Measurements from ENCODE around the gene FRAS1.
"Not testable (repeated sequence)": the region's sequence is repeated elsewhere in the genome, so short reads cannot be mapped to it uniquely, and the experiment has no call there.

Gene FRAS1

GRCh38 chr4:78484574-78484973 is 427.5 kb downstream of the FRAS1 start:
- no peak for DNase-seq (ENCODE audit: low read depth in 1 of 2, low spot score in 1 of 2)

GRCh38 chr4:78493731-78494130 is 436.6 kb downstream of the FRAS1 start:
- no peak for DNase-seq (ENCODE audit: low read depth in 1 of 2, low spot score in 1 of 2)

- DNase-seq (ENCODE audit: low read depth in 1 of 2, low spot score in 1 of 2), result no peak
Observed at GRCh38 chr4:78496021-78496643, 439.0 kb downstream of the FRAS1 start.

DNA sequence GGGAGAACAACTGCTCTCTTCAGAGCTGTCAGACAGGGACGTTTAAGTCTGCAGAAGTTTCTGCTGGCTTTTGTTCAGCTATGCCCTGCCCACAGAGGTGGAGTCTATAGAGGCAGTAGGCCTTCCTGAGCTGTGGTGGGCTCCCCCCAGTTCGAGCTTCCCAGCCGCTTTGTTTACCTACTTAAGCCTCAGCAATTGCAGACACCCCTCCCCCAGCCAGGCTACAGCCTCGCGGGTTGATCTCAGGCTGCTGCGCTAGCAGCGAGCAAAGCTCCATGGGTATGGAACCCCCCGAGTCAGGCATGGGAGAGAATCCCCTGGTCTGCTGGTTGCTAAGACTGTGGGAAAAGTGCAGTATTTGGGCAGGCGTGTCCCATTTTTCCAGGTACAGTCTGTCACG is 449.1 kb downstream of the FRAS1 start:
- not testable (repeated sequence) for DNase-seq (ENCODE audit: low read depth in 1 of 2, low spot score in 1 of 2)

DNA sequence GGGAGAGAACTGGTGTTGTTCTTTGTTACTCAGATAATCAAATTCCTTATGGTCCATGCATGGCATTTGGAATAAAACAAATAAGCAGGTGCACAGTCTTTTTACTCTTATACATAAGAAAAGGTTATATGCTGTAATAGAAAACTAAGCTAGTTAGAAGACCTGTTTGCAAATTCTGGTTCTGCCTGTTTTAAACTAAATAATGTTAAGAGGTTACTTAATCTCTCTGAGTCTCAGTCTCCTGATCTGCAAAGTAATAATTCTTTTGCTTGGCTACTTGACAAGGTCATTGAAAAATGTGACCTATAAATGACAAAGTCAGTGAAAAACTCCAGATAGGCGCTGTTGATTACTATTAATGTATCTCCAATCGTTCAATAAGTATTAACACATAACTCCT is 451.9 kb downstream of the FRAS1 start:
- no peak for DNase-seq (ENCODE audit: low read depth in 1 of 2, low spot score in 1 of 2)

GRCh38 chr4:78510108-78510507 is 453.0 kb downstream of the FRAS1 start:
- no peak for DNase-seq (ENCODE audit: low read depth in 1 of 2, low spot score in 1 of 2)

DNA sequence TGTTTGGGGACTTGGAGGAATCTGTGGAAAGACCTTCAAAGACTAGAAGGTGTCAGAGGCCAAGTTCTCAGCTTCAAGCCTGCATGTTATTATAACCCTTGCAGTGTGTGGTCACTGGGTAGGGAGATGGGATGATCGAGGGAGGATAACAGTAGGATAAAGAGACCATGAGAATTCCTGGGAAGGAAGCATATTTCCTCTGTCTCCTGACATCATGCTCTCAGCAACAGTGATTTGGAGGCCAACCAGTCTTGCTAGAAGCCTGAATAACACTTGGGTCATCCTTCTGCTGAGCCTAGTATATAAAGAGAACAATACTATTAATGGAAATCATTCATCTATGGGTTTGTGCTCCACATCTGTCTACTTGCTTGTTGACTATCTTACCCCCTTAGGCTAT is 453.6 kb downstream of the FRAS1 start:
- DNase-seq (ENCODE audit: low read depth in 1 of 2, low spot score in 1 of 2), result no peak

DNA sequence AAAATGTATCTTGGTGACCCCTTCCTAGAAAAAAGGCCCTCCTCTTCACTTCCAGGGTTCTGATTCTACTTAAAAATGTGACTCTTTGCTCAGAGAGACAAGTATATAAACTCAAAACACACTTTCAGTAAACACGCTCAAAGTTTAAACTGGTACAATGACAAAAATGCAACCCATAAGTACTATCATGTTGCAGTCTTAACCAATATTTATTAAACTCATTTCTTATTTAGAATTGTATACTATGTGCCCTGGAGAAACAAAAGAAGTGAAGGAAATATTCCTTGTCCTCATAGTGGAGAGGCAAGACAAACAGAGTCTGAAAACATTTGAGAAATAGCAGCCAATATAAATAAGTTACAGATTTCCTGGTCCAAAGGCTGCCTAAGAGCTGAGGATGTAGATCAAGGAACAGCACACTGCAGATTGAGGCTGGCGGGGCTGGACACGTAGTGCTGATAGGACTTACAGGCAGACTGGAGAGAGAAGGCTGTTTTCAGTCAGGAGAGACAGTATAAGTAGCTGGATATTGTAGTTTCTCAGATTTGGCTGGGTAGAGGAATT is 455.3 kb downstream of the FRAS1 start:
- no peak for DNase-seq (ENCODE audit: low read depth in 1 of 2, low spot score in 1 of 2)

DNA sequence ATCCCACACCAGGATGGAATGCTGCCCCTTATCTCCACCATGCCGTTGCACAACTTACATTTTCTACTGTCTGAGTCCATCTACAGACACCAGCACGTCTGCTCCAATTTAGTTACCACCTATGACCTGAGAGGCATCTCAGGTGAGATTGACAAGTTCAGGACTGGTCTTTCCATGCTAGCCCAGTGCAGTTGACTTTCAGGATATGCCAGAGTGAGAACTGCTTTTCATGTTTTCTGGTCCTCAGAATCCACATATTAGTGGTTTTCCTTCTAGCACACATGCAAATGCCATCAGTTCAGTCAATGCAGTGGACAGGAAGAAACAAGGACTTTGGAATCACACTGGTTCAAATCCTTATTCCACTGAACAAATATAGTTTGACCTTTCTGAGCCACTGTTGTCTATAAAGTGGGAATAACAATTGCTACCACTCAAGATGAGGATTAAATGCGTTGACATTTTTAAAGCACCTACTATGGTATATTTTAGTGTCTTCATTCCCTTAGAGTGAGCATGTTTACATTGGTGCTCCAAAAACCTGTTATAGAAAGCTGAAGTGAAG is 456.4 kb downstream of the FRAS1 start:
- DNase-seq (ENCODE audit: low read depth in 1 of 2, low spot score in 1 of 2), result no peak

GRCh38 chr4:78517050-78517652 is 460.0 kb downstream of the FRAS1 start:
- DNase-seq (ENCODE audit: low read depth in 1 of 2, low spot score in 1 of 2), result no peak

- DNase-seq (ENCODE audit: low read depth in 1 of 2, low spot score in 1 of 2), result no peak
Observed at GRCh38 chr4:78518561-78518960, 461.4 kb downstream of the FRAS1 start.

DNA sequence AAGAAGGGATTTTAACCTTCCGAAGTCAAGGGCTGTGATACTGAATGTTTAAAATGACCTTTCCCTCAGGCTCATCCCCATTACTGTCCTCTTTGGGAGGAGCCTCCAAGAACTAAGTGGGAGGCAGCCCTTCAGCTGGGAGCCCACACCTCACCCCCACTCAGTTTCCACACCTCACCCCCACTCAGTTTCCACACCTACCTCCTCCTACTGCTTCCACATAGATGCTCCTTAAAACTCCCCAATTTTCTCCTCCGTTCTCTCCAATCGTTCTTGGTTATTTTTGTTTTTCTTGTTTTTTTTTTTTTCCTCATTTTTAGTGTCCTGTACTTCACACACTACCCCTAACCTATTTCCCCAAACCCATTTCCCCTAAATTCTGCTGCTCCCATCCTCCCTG is 462.8 kb downstream of the FRAS1 start:
- DNase-seq (ENCODE audit: low read depth in 1 of 2, low spot score in 1 of 2), result no peak

DNA sequence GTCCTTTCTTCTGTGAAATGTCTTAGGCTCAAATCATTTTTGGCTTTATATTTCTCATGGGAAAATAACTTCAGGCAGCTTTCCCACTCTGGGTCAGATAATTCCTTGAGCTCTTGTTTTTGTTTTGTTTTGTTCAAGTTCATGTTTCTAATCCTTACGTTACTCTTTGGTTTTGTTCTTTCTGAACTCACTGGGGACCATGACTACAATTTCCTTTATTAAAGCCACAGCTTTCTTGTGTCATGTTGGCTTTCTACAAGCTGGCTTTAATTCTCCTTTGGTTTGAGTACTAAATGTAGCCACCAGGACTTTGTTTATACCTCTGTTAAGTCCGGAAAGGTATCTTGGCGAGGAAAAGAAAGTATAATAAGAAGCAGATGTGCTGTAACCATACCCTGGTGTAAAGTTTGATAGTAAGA is 463.7 kb downstream of the FRAS1 start:
- DNase-seq (ENCODE audit: low read depth in 1 of 2, low spot score in 1 of 2), result no peak

GRCh38 chr4:78524009-78524408 is 466.9 kb downstream of the FRAS1 start:
- no peak for DNase-seq (ENCODE audit: low read depth in 1 of 2, low spot score in 1 of 2)

DNA sequence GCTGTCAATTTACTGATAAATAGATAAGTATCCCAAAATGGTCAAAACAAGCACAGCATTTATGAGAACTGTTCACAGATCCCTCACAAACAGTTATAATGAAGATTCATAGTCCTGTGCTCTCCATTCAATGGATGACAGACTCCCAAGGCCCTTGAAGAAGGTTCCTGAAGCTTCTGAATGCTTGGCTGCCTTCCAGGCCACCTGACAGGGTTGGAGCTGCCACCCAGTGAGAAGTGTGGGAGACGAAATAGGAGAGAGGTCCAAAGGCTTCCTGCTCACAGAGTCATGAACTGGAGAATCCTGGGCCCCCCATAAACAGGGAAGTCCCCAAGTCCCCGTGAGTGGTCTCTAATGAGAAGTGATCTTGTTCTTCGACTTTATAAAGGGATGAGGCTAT is 468.4 kb downstream of the FRAS1 start:
- DNase-seq (ENCODE audit: low read depth in 1 of 2, low spot score in 1 of 2), result no peak

- DNase-seq (ENCODE audit: low read depth in 1 of 2, low spot score in 1 of 2), result no peak
Observed at GRCh38 chr4:78527103-78527502, 470.0 kb downstream of the FRAS1 start.

GRCh38 chr4:78527555-78527954 is 470.4 kb downstream of the FRAS1 start:
- no peak for DNase-seq (ENCODE audit: low read depth in 1 of 2, low spot score in 1 of 2)

DNA sequence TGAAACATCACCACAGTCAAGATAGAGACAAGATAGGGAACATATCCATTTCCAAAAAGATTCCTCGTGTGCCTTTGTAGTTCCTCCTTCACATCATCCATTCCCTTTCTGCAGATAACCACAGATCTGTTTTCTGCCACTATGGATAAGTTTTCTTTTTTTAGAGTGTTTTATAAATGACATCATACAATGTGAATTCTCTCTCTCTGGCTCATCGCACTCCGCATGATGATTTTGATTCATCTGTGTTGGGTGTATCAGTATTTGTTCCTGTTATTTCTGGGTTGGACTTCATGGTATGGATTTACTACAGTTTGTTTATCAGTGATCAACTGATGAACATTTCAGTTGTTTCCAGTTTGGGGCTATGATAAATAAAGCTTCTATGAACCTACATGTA is 471.2 kb downstream of the FRAS1 start:
- no peak for DNase-seq (ENCODE audit: low read depth in 1 of 2, low spot score in 1 of 2)

DNA sequence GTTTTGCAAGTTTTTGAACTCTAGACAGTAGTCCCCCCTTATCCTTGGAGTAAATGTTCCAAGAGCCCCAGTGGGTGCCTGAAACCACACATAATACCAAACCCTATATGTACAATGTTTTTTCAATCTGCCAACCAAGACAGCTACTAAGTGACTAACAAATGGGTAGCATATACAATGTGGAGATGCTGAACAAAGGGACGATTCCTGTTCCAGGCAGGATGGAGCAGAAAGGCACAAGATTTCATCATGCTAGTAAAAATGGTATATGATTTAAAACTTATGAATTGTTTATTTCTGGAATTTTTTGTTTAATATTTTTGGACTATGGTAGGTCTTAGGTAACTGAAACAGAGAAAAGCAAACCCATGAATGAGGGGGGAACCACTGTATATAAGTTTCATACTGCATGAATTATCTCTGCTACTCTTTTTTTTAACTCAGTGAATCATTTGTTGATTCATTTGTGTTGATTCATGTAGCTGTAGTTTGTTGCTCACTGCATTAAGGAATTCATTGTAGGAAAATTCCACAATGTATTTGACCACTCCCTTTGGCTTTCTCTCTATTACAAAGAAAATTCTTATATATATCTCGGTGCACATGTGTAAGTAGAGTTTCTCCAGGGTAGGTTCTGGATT is 472.6 kb downstream of the FRAS1 start:
- no peak for DNase-seq (ENCODE audit: low read depth in 1 of 2, low spot score in 1 of 2)

GRCh38 chr4:78532046-78532445 is 474.9 kb downstream of the FRAS1 start:
- DNase-seq (ENCODE audit: low read depth in 1 of 2, low spot score in 1 of 2), result no peak

DNA sequence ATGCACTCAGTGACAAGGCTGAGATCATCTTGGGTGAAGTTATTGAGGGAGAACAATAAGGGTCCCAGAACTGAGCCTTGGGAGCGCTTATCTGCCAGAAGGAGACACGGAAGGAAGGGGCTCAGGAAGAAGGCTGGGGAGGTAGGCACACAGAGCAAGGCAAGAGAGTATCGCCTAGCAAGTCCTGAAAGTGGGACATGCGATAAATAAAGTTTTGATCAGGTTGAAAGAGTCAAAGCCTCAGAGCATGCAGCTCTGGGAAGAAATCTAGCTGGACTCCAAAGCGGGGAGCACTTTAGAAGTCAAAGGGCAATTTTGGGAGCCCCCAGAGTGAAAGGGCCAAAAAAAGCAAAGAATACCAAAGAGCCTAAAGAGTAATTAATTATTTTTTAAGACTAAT is 476.7 kb downstream of the FRAS1 start:
- DNase-seq (ENCODE audit: low read depth in 1 of 2, low spot score in 1 of 2), result no peak

DNA sequence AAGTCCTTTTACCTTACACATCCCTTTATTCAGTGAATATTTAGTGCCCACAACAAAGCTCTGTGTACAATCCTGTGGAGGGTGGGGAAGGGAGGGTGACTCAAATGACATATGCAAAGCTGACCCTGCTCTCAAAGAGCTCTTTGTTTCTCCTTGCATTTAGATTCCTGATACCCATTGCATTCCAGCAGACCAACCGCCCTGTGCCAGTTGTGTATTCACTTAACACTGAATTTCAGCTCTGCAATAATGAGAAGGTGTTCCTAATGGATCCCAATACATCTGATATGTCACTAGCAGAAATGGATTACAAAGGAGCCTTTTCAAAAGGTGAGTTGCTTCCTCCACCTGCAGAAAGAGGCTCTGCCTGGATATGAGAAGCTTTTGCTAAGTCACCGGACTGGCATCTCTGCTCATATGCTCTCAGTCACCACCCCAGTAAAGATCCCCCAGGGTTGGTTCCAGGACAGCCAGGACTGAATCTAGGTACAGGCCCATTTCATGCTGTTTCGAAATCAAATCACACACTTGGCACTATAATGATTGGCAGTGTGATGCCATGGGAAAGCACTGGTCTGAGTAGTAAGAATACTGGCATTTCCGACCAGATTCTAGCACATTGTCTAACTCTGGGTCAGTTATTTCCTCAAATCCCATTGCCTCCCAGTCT is 477.3 kb downstream of the FRAS1 start:
- DNase-seq (ENCODE audit: low read depth in 1 of 2, low spot score in 1 of 2), result no peak
